Osteocyte (in vitro differentiated cells): ENCODE results near the gene GTSE1. TPM values are rescaled to one million over a fixed set of nuclear protein-coding genes. Genes with fewer than 3 reads are reported as not detected.

ENCODE experiments used
- DNase-seq: peaks from one replicate; pipeline ENCODE4 v3.0.0; 2021; ENCODE audit warnings: mixed read lengths; ENCODE audit not compliant: unreplicated experiment; ENCODE audit errors: extremely low spot score
- H3K27ac Mint-ChIP-seq: one replicate; pipeline ENCODE4 v1.8.0; 2021; ENCODE audit warnings: mild to moderate bottlenecking, mixed read lengths; ENCODE audit not compliant: unreplicated experiment
- H3K27me3 Mint-ChIP-seq: one replicate; pipeline ENCODE4 v1.8.0; 2021; ENCODE audit warnings: mixed read lengths; ENCODE audit not compliant: unreplicated experiment
- H3K36me3 Mint-ChIP-seq: one replicate; pipeline ENCODE4 v1.8.0; 2021; ENCODE audit warnings: mixed read lengths; ENCODE audit not compliant: unreplicated experiment
- H3K4me1 Mint-ChIP-seq: one replicate; pipeline ENCODE4 v1.8.0; 2021; ENCODE audit warnings: mixed read lengths; ENCODE audit not compliant: unreplicated experiment
- H3K4me3 Mint-ChIP-seq: one replicate; pipeline ENCODE4 v1.8.0; 2021; ENCODE audit warnings: mild to moderate bottlenecking, moderate library complexity, mixed read lengths; ENCODE audit not compliant: unreplicated experiment
- H3K9me3 Mint-ChIP-seq: one replicate; pipeline ENCODE4 v1.8.0; 2021; ENCODE audit warnings: mixed read lengths; ENCODE audit not compliant: unreplicated experiment
- CTCF ChIP-seq: fragments of 200-600 bp; sonication (generic); IDR thresholded peaks from 2 replicates; pipeline ENCODE4 v1.5.0; 2021; ENCODE audit warnings: antibody characterized with exemption, mild to moderate bottlenecking, moderate library complexity
- total RNA-seq: library from RNA; stranded (reverse); gene quantifications from 2 replicates; pipeline ENCODE4 v1.2.1, GENCODE V29; 2021

GTSE1 gene
- total RNA-seq, 1 donor from 2014 or later: 9.4 TPM

GRCh38 chr22:46338636-46339035 lies 42.0 kb downstream of the GTSE1 start:
- H3K27ac Mint-ChIP-seq: no peak overlapping the region
- no peaks in the 10 kb centered on the region for H3K27me3 Mint-ChIP-seq

DNA sequence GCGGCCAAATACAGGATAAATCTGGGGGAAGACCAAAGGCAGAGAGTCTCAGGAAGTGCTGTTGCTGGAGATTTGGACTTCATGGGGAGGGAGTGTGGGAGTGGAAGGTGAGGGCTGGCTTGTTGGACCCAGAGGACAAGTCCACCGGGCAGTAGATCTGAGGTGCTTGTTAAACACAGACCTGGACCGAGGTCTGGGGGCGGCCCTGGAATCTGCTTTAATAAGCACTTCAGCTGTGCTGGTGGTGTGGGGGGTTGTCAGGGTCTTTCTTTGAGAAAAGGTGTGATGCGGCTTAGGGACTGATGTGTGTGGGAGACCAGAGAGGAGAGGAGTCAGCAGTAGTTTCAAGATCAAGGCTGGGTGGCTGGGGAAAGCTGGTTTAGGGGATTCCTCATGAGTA lies 43.3 kb downstream of the GTSE1 start:
- Mint-ChIP-seq H3K4me1 (peaks cover 11% of the 10 kb centered on the region), H3K9me3 (no peaks in the 10 kb centered on the region), H3K27me3 (no peaks in the 10 kb centered on the region), H3K36me3 (peaks cover 37% of the 10 kb centered on the region), H3K4me3 (no peak overlapping the region), H3K27ac (no peak overlapping the region)
- DNase-seq: no peak
- TF ChIP-seq CTCF: no peak

More at GRCh38 chr22:46338636-46339035, 42.0 kb downstream of the GTSE1 start:
- DNase-seq: no peak
- H3K4me3 Mint-ChIP-seq: no peak overlapping the region
- H3K36me3 Mint-ChIP-seq: peaks cover 31% of the 10 kb centered on the region
- no peaks in the 10 kb centered on the region for H3K9me3 Mint-ChIP-seq
- TF ChIP-seq CTCF: no peak
- peaks cover 14% of the 10 kb centered on the region for H3K4me1 Mint-ChIP-seq

- Mint-ChIP-seq H3K27me3 (no peaks in the 10 kb centered on the region), H3K4me3 (no peak overlapping the region), H3K4me1 (peaks cover 9% of the 10 kb centered on the region), H3K27ac (no peak overlapping the region), H3K36me3 (peaks cover 39% of the 10 kb centered on the region), H3K9me3 (no peaks in the 10 kb centered on the region)
- no peak for TF ChIP-seq CTCF
- no peak for DNase-seq
Measured at GRCh38 chr22:46340676-46341075, 44.0 kb downstream of the GTSE1 start.

- Mint-ChIP-seq H3K4me3 (no peak overlapping the region), H3K36me3 (peaks cover 43% of the 10 kb centered on the region)
- DNase-seq: no peak
Measured at GRCh38 chr22:46346680-46347405, 50.2 kb downstream of the GTSE1 start.

More at GRCh38 chr22:46346680-46347405, 50.2 kb downstream of the GTSE1 start:
- Mint-ChIP-seq H3K27ac (no peak overlapping the region), H3K4me1 (no peaks in the 10 kb centered on the region), H3K9me3 (no peaks in the 10 kb centered on the region), H3K27me3 (no peaks in the 10 kb centered on the region)
- no peak for TF ChIP-seq CTCF
